ENCODE results near the gene UCHL5. TPM values are rescaled to one million over a fixed set of nuclear protein-coding genes. Genes with fewer than 3 reads are reported as not detected.

The UCHL5 gene, protein sequence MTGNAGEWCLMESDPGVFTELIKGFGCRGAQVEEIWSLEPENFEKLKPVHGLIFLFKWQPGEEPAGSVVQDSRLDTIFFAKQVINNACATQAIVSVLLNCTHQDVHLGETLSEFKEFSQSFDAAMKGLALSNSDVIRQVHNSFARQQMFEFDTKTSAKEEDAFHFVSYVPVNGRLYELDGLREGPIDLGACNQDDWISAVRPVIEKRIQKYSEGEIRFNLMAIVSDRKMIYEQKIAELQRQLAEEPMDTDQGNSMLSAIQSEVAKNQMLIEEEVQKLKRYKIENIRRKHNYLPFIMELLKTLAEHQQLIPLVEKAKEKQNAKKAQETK
- 32.0 and 34.8 TPM in 2 replicates for total RNA-seq

DNA sequence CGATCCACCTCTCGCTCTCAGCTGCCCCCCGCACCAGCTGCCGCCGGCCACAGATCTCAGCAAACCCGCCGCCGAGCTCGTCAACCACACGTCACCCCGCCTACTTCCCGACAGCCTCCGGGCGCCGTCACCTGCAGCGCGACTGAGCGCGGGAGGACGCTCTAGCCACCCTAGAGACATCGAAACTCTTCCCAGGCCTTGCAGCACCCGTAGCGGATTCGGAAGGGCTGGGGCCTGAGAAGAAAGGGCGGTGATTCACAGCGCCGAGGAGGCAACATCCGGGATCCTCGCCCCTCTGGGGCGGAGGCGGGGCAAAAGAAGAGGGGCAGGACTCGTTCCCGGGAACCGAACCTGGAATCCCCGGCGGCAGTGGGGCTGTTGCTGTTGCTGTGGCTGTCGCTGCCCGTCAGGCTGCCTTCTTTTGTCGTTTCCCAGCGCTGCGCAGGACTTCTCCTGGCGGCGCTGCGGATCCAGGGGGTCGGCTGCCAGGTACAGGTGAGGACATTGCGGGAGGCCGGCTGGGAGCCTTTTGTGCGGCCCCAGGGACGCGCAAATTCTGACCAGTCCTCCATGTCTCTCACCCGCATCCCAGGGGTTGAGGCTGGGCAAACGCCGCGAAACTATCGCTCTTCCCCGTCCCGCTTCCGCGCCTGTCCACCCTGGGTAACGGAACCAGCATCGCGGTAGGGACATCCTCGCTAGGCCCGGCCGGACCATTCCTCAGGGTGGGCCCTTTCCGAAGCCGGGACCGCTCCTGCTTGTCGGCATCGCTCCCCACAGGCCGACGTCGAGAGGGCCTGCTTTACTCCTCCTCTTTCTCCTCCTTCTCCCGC lies at the start of gene UCHL5, which contains the start of gene RO60:
Gene UCHL5 (minus strand): TSS at position 79 of the 833 bp plus-strand sequence. CDS start 100 bp downstream, outside the sequence.
Gene RO60 (plus strand): TSS at position 331 of the 833 bp plus-strand sequence. CDS start 9,443 bp downstream, outside the sequence.

DNA sequence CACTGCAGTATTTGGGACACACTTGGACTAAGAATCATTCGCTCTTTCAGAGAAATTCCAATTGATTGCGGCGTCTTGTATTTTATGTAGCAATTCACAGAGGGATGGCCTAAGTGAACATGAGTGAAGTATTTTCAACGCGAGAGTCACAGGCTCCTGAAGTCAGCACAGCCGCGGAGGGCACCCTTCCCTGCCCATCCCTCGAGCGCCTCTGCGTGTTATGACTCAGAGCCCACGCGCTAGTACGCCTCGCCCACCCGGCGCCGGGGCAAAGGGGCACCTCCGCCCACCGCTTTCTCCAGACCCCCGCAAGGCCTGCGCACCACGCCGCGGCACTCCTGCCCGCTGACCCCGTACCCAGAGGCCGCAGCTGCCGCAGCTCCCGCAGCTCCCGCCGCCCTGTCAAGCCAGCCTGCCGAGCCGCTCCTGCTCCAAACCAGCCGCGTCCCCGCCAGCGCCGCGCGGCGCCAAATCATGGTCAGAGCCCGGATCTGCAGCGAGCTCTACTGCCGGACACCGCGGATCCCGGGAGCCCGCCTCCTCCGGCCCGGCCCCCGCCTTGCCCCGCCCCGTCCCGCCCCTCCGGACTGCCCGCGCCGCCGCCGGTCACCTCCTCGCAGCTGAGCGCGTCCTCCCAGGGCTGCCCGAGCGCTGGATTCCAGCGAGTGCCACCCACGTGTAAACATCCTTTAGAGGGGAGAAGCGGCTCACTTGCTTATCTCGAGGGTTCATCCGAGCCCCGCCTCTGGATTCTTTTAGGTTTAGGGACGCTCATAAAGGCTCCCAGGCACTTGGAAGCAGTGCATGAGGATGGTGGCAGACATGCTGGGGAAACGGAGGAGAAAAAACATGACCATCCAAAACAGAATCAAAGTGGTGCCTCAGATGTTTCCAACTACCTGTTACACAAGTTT lies 46.0 kb upstream of the UCHL5 start, which contains the start of gene GLRX2:
Gene GLRX2 (minus strand): TSS at position 508 of the 914 bp plus-strand sequence. CDS start 32 bp downstream, at position 476.

Small RNA genes lying within 50 kb of the gene (small RNA-seq; reads per million reads assigned to genes)
- gene SCARNA18B = 4.3 reads per million, percentile 91 among the genes with 10 or more reads in this experiment

Other genes with a start within 250 kb of the UCHL5 start
- 149 and 197 TPM in 2 replicates for gene RO60, start 252 bp upstream of the UCHL5 start, total RNA-seq
- 6.2 and 7.0 TPM in 2 replicates for gene GLRX2, start 46.1 kb upstream of the UCHL5 start, total RNA-seq
- gene CDC73, start 62.7 kb upstream of the UCHL5 start, total RNA-seq = 15.4 and 20.3 TPM in 2 replicates
- under 0.01 TPM in 1 of 2 replicates, not detected in the other for gene B3GALT2, start 127.3 kb upstream of the UCHL5 start, total RNA-seq

All from subcutaneous preadipocyte (primary cell).